C4-2B (cell line): ENCODE measurements around the gene HTD2.

Source experiments
- H3K27ac ChIP-seq: fragments of 450-650 bp; 2 replicates; pipeline ENCODE4 v1.5.1; 2017
- CTCF ChIP-seq: fragments of 450-650 bp; conservative IDR thresholded peaks from 2 replicates; pipeline ENCODE4 v1.5.1; 2017; ENCODE audit warnings: mild to moderate bottlenecking
- ZFX ChIP-seq: fragments of 450-650 bp; IDR thresholded peaks from 2 replicates; pipeline ENCODE4 v1.6.1; 2017

Gene HTD2

GRCh38 chr3:58296843-58297242 is 9.5 kb upstream of the HTD2 start:
- H3K27ac ChIP-seq = no peak overlapping the region
- TF ChIP-seq ZFX (no peak), CTCF (no peak)

DNA sequence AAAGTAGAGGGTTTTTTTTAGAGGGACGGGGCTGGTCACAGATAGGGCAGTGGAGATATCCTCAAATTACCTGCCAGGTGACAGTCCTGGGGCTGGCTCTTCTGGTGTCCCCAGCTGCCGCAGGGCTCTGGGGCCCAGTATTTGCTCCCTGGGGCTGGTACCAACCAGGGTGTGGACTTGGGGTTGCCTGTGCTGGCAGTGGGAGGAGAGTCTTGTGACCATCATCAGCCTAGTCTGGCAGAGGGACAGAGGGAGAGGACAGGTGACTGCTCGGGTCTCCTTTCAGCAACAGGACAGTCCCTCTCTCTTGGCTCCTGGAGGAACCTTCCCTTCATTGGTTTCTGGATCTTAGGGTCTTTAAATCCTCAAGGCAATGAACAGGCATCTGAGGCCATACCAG is 8.1 kb upstream of the HTD2 start:
- no peak for TF ChIP-seq ZFX
- no peak for TF ChIP-seq CTCF
- no peak overlapping the region for H3K27ac ChIP-seq

GRCh38 chr3:58299075-58299474 is 7.2 kb upstream of the HTD2 start:
- H3K27ac ChIP-seq = no peak overlapping the region
- no peak for TF ChIP-seq ZFX
- no peak for TF ChIP-seq CTCF

DNA sequence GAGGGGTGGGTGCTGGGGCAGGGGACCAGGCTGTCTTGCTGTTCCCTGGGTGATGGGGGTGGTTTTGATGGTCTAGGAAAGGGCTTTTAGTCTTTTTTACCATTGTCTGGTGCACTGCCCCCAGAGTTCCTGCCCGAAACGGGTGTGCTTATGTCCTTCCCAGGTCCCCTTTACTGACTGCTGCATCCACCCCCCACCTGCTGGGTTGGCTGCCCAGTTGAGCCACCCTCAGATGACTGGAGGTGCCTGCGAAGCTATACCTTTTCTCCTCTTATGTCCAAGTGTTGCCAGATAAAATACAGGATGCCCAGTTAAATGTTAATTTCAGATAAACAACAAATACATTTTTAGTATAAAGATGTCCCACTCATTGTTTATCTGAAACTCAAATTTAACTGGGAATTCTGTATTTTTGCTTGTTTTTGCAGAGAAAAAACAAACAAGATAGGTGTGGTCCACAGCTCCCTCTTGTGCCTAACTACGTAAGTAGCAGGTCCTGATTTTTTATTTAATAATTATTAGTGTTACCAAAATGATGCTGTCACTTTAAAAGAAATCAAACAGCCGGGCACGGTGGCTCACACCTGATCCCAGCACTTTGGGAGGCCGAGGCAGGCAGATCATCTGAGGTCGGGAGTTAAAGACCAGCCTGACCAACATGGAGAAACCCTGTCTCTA is 6.3 kb upstream of the HTD2 start:
- no peak overlapping the region for H3K27ac ChIP-seq
- TF ChIP-seq CTCF = peak; percentile 74
- no peak for TF ChIP-seq ZFX

DNA sequence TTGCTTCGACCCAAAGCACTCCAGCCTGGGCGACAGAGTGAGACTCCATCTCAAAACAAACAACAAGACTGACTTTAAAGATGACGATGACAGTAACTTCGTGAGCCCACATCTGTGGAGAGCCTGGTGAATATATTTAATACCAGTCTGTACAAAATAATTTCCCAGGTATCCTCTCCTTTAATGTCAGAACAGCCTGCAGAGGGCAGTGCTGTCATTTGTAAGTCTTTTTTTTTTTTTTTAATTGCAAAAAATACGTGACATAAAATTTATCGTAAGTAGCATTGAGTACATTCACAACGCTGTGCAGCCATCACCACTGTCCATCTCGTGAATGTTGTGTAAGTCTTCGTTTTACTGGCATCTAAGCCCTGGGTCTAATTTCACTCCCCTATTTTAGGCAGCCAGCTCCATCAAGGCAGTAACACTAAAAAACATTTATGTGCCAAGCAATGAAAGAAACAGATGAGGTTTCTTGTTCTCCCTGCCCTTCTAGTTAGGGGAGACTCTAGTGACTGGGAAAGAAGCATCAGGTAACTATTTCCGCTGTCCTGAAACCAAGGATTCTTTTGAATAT is 1.4 kb downstream of the HTD2 start:
- peak overlapping the region; percentile 93 for H3K27ac ChIP-seq
- TF ChIP-seq ZFX (no peak), CTCF (peak; percentile 73)

DNA sequence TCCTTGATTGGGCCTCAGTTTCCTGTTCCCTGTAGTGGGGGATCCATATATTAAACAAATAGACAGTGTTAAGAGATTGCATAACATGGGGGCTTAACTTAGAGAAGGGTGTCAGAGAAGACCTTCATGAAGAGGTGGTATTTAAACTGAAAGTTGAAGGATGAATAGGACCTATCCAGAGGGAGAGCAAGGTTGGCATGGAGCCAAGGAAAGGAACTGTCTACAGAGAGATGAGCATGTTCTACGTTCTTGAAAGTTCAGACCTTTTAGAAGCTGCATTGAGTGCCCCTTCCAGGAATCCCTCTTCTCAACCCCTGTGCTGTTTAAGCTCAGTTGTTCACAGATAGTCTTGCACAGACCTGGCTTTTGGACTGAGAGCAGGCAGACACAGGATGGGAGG is 2.4 kb downstream of the HTD2 start:
- no peak overlapping the region for H3K27ac ChIP-seq
- no peak for TF ChIP-seq ZFX
- TF ChIP-seq CTCF = no peak

DNA sequence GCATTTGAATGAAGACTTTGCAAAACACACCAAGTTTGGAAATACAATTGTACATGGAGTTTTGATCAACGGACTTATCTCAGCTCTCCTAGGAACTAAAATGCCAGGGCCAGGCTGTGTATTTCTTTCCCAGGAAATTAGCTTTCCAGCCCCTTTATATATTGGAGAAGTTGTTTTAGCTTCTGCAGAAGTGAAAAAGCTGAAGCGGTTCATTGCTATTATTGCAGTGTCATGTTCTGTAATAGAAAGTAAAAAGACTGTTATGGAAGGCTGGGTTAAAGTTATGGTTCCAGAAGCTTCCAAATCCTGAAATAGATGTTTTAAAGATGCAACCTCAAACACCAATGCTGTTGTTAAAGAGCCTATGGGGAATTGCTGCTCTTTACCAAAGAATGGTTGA is 11.5 kb downstream of the HTD2 start:
- TF ChIP-seq CTCF (no peak), ZFX (no peak)
- H3K27ac ChIP-seq = no peak overlapping the region
